Stimulated activated CD8-positive, alpha-beta memory T cell treated with anti-CD3 and anti-CD28 coated beads, Interleukin-7, amount 100 ng/mL, for 4 hours (primary cell): Measurements from ENCODE around the gene VDR.
A peak's percentile ranks its signal among the peaks of the same experiment; 100 is the strongest.

Experiments used
- DNase-seq, 2 donors: peaks; one replicate each; pipeline ENCODE4 v3.0.0-alpha.2; 2020; ENCODE audit warnings: low read depth in 2 of 2

VDR gene

GRCh38 chr12:47894068-47894467 is 10.7 kb downstream of the VDR start:
- DNase-seq, result no peak

GRCh38 chr12:47892819-47893218 is 12.0 kb downstream of the VDR start:
- DNase-seq, result no peak

GRCh38 chr12:47891356-47891755 is 13.4 kb downstream of the VDR start:
- no peak for DNase-seq

GRCh38 chr12:47889040-47889439 is 15.8 kb downstream of the VDR start:
- no peak for DNase-seq

- no peak for DNase-seq
These were observed 16.5 kb downstream of the VDR start for GRCh38 chr12:47888153-47888819.

- DNase-seq, result no peak
These were observed 17.3 kb downstream of the VDR start for GRCh38 chr12:47887529-47887928.

GRCh38 chr12:47886510-47887240 is 18.1 kb downstream of the VDR start:
- no peak for DNase-seq

GRCh38 chr12:47885566-47885965 is 19.2 kb downstream of the VDR start:
- no peak for DNase-seq

GRCh38 chr12:47885012-47885501 is 19.7 kb downstream of the VDR start:
- DNase-seq, result peak; percentile 44 to 64

GRCh38 chr12:47884501-47884900 is 20.3 kb downstream of the VDR start:
- DNase-seq, result no peak

- no peak for DNase-seq
These were observed 21.1 kb downstream of the VDR start for GRCh38 chr12:47883663-47884195.

- no peak for DNase-seq
These were observed 21.8 kb downstream of the VDR start for GRCh38 chr12:47882781-47883546.

GRCh38 chr12:47881826-47882427 is 22.9 kb downstream of the VDR start:
- no peak for DNase-seq

GRCh38 chr12:47881051-47881450 is 23.7 kb downstream of the VDR start:
- DNase-seq, result no peak

GRCh38 chr12:47878918-47879481 is 25.8 kb downstream of the VDR start:
- no peak for DNase-seq

GRCh38 chr12:47878293-47878917 is 26.4 kb downstream of the VDR start:
- no peak for DNase-seq

- no peak for DNase-seq
These were observed 27.7 kb downstream of the VDR start for GRCh38 chr12:47877081-47877480.

- no peak for DNase-seq
These were observed 28.3 kb downstream of the VDR start for GRCh38 chr12:47876440-47876960.

GRCh38 chr12:47875746-47876439 is 28.9 kb downstream of the VDR start:
- DNase-seq, result no peak

- no peak for DNase-seq
These were observed 30.5 kb downstream of the VDR start for GRCh38 chr12:47874316-47874715.
